Left renal cortex interstitium (tissue), 4 donors: ENCODE data around the gene AHCYL2. TPM values are rescaled to one million over a fixed set of nuclear protein-coding genes. Genes with fewer than 3 reads are reported as not detected.
"Not testable (repeated sequence)": the region's sequence is repeated elsewhere in the genome, so short reads cannot be mapped to it uniquely, and the experiment has no call there.

ENCODE experiments used
- DNase-seq, 4 donors: peaks; one replicate each; pipeline ENCODE4 v3.0.0-alpha.2; 2013; ENCODE audit warnings: low read depth in 4 of 4, low spot score in 2 of 4, missing footprints in 1 of 4
- polyA plus RNA-seq, 4 donors: library from polyadenylated mRNA; unstranded; fragments of 120-200 nt; gene quantifications; one replicate each; pipeline ENCODE4 v1.2.1, GENCODE V29; 2013; ENCODE audit not compliant: insufficient read length in 4 of 4

Gene AHCYL2
- polyA plus RNA-seq, 4 donors = 24.6 to 33.1 (median 28.2) TPM

- DNase-seq = no peak
Observed at GRCh38 chr7:129240119-129240820, 15.4 kb downstream of the AHCYL2 start.

- DNase-seq = no peak
Observed at GRCh38 chr7:129244220-129244619, 19.4 kb downstream of the AHCYL2 start.

GRCh38 chr7:129245533-129245932, 20.7 kb downstream of the AHCYL2 start:
- no peak for DNase-seq

GRCh38 chr7:129247087-129247486, 22.3 kb downstream of the AHCYL2 start:
- no peak for DNase-seq

- DNase-seq = no peak
Observed at GRCh38 chr7:129252128-129252527, 27.3 kb downstream of the AHCYL2 start.

- DNase-seq = not testable (repeated sequence)
Observed at GRCh38 chr7:129252603-129253002, 27.8 kb downstream of the AHCYL2 start.

GRCh38 chr7:129255800-129256199, 31.0 kb downstream of the AHCYL2 start:
- DNase-seq = no peak

GRCh38 chr7:129256221-129256620, 31.4 kb downstream of the AHCYL2 start:
- no peak for DNase-seq

GRCh38 chr7:129257168-129257567, 32.3 kb downstream of the AHCYL2 start:
- DNase-seq = no peak

GRCh38 chr7:129258649-129259389, 34.0 kb downstream of the AHCYL2 start:
- no peak for DNase-seq

GRCh38 chr7:129262324-129262723, 37.5 kb downstream of the AHCYL2 start:
- no peak for DNase-seq

GRCh38 chr7:129263168-129263567, 38.3 kb downstream of the AHCYL2 start:
- no peak for DNase-seq

GRCh38 chr7:129264534-129264933, 39.7 kb downstream of the AHCYL2 start:
- no peak for DNase-seq

GRCh38 chr7:129265328-129265727, 40.5 kb downstream of the AHCYL2 start:
- DNase-seq = no peak

GRCh38 chr7:129266181-129266580, 41.4 kb downstream of the AHCYL2 start:
- DNase-seq = no peak

GRCh38 chr7:129270077-129270476, 45.2 kb downstream of the AHCYL2 start:
- DNase-seq = no peak

GRCh38 chr7:129271500-129272355, 46.9 kb downstream of the AHCYL2 start:
- DNase-seq = no peak

GRCh38 chr7:129273936-129274335, 49.1 kb downstream of the AHCYL2 start:
- DNase-seq = no peak

- no peak for DNase-seq
Observed at GRCh38 chr7:129277629-129278028, 52.8 kb downstream of the AHCYL2 start.

GRCh38 chr7:129278688-129279087, 53.9 kb downstream of the AHCYL2 start:
- no peak for DNase-seq

- DNase-seq = no peak
Observed at GRCh38 chr7:129279757-129280156, 54.9 kb downstream of the AHCYL2 start.
